H4 (cell line): ENCODE results near the gene PAK1IP1. TPM values are rescaled to one million over a fixed set of nuclear protein-coding genes. Genes with fewer than 3 reads are reported as not detected.
"Not testable (repeated sequence)": the region's sequence is repeated elsewhere in the genome, so short reads cannot be mapped to it uniquely, and the experiment has no call there.

Experiments used
- DNase-seq: peaks from one replicate; pipeline ENCODE4 v3.0.0-alpha.2; 2015; ENCODE audit warnings: low spot score
- total RNA-seq: library from RNA; depleted of rRNA; stranded (reverse); fragments of >200 nt; shearing (Covaris generic); gene quantifications from 2 replicates; pipeline ENCODE4 v1.2.3, GENCODE V29; 2014; rRNA removed

PAK1IP1 gene
- total RNA-seq, 1 experiment from 2014 or later = 33.2 TPM

DNA sequence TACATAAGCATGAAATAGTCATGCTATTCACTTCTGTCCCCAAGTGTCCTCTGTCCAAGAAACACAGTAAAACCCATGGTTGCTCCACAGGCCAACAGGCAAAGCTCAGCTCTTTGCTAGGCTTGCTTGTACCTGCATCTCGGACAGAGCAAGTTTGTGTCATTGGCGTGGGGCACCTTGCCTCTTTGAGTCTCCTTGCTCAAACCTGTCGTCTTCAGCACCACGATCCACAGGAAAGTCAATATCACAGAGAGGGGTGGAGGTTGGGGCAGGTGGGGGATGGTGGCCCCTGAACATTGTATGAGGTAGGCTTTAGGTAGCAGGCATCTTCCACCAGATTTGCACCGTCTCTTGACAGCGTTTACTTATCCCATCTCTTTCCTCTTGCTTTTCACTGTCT, 48.7 kb downstream of the PAK1IP1 start:
- DNase-seq = no peak

DNA sequence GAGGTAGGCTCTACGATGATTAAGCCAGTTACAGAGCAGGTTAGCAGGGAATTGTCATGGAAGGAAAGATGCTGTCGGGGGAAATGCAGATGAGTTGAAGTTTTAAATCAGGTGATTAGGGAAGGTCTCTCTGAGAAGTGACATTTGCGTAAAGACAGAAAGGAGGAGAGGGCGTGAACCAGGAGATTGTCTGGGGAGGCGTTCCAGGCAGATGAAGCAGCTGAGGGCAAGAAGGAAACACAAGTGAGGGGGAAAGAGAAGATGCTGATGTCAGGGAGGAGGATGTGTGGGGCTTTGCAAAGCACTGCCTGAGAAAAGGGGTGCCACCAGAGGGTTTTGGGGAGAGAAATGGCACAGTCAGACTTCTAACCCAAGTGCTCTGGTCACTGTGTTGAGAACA, 50.3 kb downstream of the PAK1IP1 start:
- DNase-seq = no peak

DNA sequence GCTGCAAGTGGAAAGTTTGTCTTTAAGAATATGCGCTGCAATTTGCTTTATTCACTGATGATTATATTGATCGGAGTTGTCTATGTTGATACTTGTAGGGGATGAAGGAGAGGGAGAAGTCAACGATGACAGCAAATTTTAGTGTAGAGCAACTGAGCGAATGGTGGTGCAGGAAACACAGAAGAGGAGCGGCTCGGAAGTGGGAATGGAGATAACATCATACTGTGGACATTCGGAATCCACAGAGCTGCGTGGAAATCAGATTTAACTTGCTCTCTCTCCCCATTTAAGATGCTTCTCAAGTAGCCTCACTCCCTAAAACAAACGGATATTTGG, 52.1 kb downstream of the PAK1IP1 start:
- no peak for DNase-seq

DNA sequence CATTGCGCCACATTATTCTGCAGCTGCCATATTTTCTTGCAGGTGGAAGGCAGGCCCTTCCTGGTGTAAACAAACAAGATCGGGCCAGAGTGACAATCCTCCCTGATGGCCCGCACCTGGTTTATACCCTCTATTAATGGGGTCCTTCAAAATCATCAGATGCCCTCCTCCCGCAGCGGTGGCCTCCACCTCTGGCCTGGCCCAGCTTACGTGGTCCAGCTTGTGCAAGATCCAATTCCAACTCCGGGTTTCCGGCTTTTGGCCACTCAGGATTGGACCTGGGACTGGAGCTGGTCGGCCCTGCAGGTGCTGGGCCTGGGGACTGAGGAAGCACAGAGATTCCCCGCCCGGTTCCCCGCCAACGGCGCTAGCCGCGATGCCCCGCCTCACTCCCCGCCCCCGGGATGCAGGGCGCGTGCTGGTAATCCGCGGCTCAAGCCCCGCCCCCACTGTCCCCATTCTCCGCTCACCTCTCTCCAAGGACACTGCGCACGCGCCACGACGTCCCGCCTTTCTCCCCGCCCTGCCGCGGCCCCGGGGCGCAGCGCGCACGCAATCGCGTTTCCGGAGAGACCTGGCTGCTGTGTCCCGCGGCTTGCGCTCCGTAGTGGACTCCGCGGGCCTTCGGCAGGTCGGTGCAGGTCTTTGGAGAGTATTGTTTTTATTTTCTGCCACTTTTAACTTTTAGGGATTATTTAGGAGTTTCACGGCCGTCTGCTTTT, 52.6 kb downstream of the PAK1IP1 start, which contains the start of gene TMEM14B:
TSS of gene TMEM14B (plus strand) at position 555 of the 722 bp plus-strand sequence. CDS start 1,441 bp downstream, outside the sequence.
- DNase-seq = peak; percentile 95

DNA sequence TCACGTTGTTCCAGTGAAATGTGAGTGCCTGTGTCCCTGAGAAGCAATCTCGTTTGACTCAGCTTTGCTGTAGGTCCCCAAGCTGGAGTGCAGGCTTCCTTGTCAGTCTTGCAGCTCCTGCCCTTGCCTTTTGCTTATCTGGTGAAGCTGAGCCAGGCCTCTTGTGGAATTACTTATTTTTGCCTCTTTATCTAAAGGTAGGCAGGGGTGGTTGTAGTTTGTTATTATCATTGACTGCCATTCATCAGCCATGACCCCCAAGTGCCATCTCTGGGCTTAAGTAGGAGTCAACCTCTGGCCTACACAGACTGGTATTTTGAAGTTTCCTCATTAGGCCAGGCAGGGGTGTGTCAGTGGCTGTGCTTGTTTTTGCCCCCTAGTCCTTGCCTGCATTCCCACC, 55.0 kb downstream of the PAK1IP1 start:
- no peak for DNase-seq

DNA sequence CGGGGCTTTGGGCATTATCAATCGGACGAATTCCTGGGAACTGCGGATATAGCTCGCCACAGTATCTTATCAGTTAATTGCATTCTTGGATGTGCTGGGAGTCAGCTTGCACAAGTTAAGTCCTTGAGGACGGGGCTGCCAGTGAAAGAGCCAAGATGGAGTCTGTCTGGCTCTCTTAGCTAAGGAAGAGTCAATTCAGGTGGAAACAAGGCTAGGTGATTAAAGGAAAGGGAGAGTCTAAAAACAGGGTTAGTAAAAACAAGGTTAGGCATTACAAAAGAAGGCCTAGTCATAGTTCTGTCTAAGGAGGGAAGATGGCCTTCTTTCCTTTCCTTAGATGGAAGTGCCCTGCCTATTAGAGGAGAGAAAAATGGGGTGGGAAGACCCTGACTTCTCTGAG, 55.8 kb downstream of the PAK1IP1 start:
- DNase-seq = not testable (repeated sequence)

DNA sequence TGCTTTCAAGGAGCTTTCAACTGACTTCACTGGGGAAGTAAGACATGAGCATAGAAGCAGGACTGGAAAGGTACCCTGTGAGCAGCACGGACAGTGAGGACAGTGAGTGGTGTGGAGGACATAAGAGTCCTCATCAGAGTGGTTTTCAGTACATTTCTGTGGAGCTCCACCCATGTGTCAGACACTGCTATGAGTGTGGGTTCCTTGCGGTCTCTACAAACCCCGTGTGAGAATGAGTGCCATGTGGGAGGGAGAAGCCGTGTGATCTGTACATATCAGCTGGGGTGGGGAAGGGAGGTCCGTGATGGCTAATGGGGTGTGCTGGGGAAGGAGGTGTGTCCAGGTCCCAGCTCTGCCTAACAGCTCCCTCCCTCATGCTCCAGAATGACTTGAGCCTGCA, 57.0 kb downstream of the PAK1IP1 start:
- DNase-seq = not testable (repeated sequence)

DNA sequence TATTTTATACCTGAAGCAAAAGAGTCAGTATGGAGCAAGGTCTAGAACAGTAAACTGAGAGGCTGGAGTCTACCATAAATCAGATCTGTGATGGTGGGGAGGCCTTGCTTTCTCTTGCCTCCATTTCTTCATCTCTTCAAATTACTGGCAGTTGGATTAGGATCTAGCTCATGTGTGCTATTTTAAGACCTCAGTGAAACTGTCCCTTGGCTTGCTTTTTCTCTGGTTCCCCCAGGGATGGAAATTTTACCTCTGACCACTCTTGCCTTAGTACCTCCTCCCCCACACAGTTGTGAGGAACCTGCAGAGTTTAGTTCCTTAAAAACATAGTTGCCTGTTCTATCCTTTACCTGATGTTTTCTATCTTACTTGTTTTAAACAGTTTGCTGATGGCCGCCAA, 61.3 kb downstream of the PAK1IP1 start:
- no peak for DNase-seq

Other genes with a start within 250 kb of the PAK1IP1 start
- 5.4 and 6.8 TPM in 2 replicates for gene GCNT2, start 173.6 kb upstream of the PAK1IP1 start, total RNA-seq
- gene C6orf52, start 356 bp upstream of the PAK1IP1 start, total RNA-seq = 5.0 TPM in 1 of 2 replicates, not detected in the other
- gene TMEM14C, start 28.1 kb downstream of the PAK1IP1 start, total RNA-seq = 172 and 189 TPM in 2 replicates
- 137 and 156 TPM in 2 replicates for gene TMEM14B, start 52.8 kb downstream of the PAK1IP1 start, total RNA-seq
- 0.10 TPM in 1 of 2 replicates, not detected in the other for gene MAK, start 143.6 kb downstream of the PAK1IP1 start, total RNA-seq
- gene GCM2, start 187.1 kb downstream of the PAK1IP1 start, total RNA-seq = not detected in 2 replicates
- gene SYCP2L, start 192.1 kb downstream of the PAK1IP1 start, total RNA-seq = 0.39 and 1.5 TPM in 2 replicates